ENCODE data around the gene BZW2.

Gene BZW2

DNA sequence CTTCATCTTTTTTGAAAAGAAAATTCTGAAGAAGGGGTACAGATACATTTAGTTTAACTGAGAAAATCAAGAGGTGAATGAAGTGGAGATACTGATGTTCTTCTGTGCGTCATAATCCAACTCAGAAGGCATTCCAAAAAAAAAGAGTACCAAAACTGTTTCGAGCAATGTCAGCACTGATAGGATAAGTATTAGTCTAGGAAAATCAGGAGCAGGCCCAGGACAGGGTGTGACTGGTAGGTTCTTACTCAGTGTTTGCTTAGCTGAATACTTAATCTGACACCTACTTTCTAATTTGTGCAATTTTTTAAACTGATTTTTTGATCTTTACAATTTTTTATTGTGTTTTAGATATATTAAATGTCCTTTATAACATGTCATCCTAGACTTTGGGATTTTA is 4.3 kb downstream of the BZW2 start:
- H3K4me3 ChIP-seq (ENCODE audit: control insufficient read depth, low read depth, low read length): no peak overlapping the region
- DNase-seq (ENCODE audit: low read depth): no peak
- TF ChIP-seq CTCF (IDR thresholded peaks at IDR 0.05; ENCODE audit: control insufficient read depth, insufficient read depth, low read depth, low read length, missing control alignments): no peak

DNA sequence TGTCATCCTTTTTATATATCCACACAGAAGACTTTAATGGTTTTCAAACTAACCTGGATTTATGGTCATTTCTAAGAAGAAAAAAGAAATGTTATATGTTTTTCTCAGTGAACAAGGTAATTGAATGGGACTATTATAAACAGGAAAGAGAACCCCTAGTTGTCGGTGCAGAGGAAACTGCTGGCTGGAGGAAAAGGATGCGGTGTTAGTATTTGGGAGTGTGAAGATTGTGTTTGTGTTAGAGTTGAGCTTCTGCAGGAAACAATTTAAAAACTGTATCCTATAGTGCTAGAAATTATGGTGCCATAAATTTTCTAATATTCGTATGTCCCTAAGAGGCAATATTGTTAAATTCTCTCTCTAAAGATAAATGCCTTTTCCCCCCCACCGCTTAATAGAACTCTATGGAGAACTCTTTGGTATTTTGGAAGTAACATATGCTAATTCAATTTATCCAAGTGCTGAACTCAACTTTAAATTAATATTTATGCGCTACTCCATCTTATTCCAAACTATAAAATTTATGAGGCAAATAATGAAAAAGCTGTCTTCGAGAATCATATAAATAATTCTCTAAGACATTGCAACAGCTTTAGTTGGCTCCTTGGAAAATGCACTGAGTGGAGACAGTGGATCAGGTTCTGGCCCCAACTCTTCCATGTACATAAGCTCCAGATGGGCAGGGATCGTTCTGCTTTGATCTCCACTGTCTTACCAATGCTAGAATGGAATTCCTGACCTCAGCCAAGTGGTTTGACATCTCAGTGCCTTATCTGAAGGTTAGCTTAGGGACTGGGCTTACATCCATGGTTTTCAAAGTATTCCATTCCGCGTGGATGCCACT is 5.6 kb downstream of the BZW2 start:
- H3K4me3 ChIP-seq (ENCODE audit: control insufficient read depth, low read depth, low read length): no peak overlapping the region
- no peak for TF ChIP-seq CTCF (IDR thresholded peaks at IDR 0.05; ENCODE audit: control insufficient read depth, insufficient read depth, low read depth, low read length, missing control alignments)
- DNase-seq (ENCODE audit: low read depth): no peak

DNA sequence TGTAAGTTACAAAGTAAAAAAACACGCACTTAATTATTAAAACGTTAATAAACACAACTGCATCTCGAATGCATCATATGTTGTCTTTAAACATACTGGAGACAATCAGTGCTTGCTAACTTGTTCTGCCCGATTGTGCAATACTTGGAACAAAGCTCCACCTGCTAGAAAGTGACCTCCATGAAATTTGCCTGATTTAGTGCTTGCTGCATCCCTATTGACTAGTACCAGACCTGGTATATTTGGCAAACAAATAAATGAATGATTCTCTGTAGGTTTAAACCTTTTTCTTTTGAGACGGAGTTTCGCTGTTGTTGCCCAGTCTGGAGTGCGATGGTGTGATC is 6.2 kb downstream of the BZW2 start:
- DNase-seq (ENCODE audit: low read depth): no peak
- no peak for TF ChIP-seq CTCF (IDR thresholded peaks at IDR 0.05; ENCODE audit: control insufficient read depth, insufficient read depth, low read depth, low read length, missing control alignments)
- no peak overlapping the region for H3K4me3 ChIP-seq (ENCODE audit: control insufficient read depth, low read depth, low read length)

GRCh38 chr7:16652888-16653287 is 6.9 kb downstream of the BZW2 start:
- DNase-seq (ENCODE audit: low read depth): no peak
- no peak for TF ChIP-seq CTCF (IDR thresholded peaks at IDR 0.05; ENCODE audit: control insufficient read depth, insufficient read depth, low read depth, low read length, missing control alignments)
- no peak overlapping the region for H3K4me3 ChIP-seq (ENCODE audit: control insufficient read depth, low read depth, low read length)

- DNase-seq (ENCODE audit: low read depth): no peak
- no peak for TF ChIP-seq CTCF (IDR thresholded peaks at IDR 0.05; ENCODE audit: control insufficient read depth, insufficient read depth, low read depth, low read length, missing control alignments)
- H3K4me3 ChIP-seq (ENCODE audit: control insufficient read depth, low read depth, low read length): no peak overlapping the region
Observed at GRCh38 chr7:16655394-16655793, 9.4 kb downstream of the BZW2 start.

DNA sequence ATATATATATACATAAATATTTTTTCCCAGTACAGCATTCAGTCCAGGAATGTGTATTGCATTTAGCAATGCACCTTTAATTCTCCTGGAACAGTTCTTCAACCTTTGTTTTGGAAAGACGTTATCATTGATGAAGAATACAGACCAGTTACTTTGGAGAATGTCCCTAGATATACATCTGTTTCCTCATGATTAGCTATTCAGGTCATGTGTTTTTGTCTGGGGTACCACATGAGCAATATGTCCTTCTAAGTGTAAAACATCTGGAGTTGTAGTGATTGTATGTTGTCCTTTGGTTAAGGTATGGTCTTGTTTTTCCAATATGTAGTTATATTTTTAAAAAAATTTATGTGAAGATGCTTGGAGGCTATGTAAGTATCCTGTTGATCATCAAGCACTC is 10.2 kb downstream of the BZW2 start:
- no peak overlapping the region for H3K4me3 ChIP-seq (ENCODE audit: control insufficient read depth, low read depth, low read length)
- no peak for DNase-seq (ENCODE audit: low read depth)
- TF ChIP-seq CTCF (IDR thresholded peaks at IDR 0.05; ENCODE audit: control insufficient read depth, insufficient read depth, low read depth, low read length, missing control alignments): no peak
